Calu3 (cell line): ENCODE measurements around the gene MAPK8IP1. TPM values are rescaled to one million over a fixed set of nuclear protein-coding genes. Genes with fewer than 3 reads are reported as not detected.
A peak's percentile ranks its signal among the peaks of the same experiment; 100 is the strongest.

Experiments used
- BruUV-seq: library from RNA; stranded (reverse); fragments of 400-500 nt; replicated peaks from 2 replicates; lab custom pipeline; 2021; lab: Mats Ljungman, UMichigan
- CTCF ChIA-PET: fragments of 300-600 bp; sonication (Branson Sonifier 250); formaldehyde crosslinking; loops from one replicate; lab custom pipeline; 2022; ENCODE audit warnings: antibody characterized with exemption; lab: Charles Lee
- DNase-seq: peaks from one replicate; pipeline ENCODE4 v3.0.0; 2022
- H3K27ac Mint-ChIP-seq: one replicate; pipeline ENCODE4 v1.8.0; 2022; ENCODE audit warnings: mixed read lengths; ENCODE audit not compliant: unreplicated experiment
- H3K27me3 Mint-ChIP-seq: one replicate; pipeline ENCODE4 v1.8.0; 2022; ENCODE audit warnings: mixed read lengths; ENCODE audit not compliant: unreplicated experiment
- H3K36me3 Mint-ChIP-seq: one replicate; pipeline ENCODE4 v1.8.0; 2022; ENCODE audit warnings: mild to moderate bottlenecking, moderate library complexity, mixed read lengths; ENCODE audit not compliant: insufficient read depth, unreplicated experiment
- H3K4me1 Mint-ChIP-seq: one replicate; pipeline ENCODE4 v1.8.0; 2022; ENCODE audit warnings: mild to moderate bottlenecking, low read depth, mixed read lengths; ENCODE audit not compliant: unreplicated experiment
- H3K4me3 Mint-ChIP-seq: one replicate; pipeline ENCODE4 v1.8.0; 2022; ENCODE audit warnings: mild to moderate bottlenecking, low read depth, moderate library complexity, mixed read lengths; ENCODE audit not compliant: unreplicated experiment
- H3K9me3 Mint-ChIP-seq: one replicate; pipeline ENCODE4 v1.8.0; 2022; ENCODE audit warnings: low read depth, mixed read lengths; ENCODE audit not compliant: unreplicated experiment
- CTCF ChIP-seq: fragments of 200-600 bp; IDR thresholded peaks from one replicate; pipeline ENCODE4 v1.8.0; 2022; ENCODE audit warnings: antibody characterized with exemption; ENCODE audit not compliant: unreplicated experiment
- intact Hi-C: fragments of 100-400 bp; cut with micrococcal nuclease; formaldehyde crosslinking; loops from one replicate; pipeline ENCODE4 v1.10.0; 2022; ENCODE audit not compliant: unreplicated experiment
- total RNA-seq: library from RNA; stranded (reverse); gene quantifications from 2 replicates; pipeline ENCODE4 v1.2.3, GENCODE V29; 2022

MAPK8IP1 gene
- total RNA-seq, 1 experiment from 2014 or later, result 4.1 TPM

- H3K4me3 Mint-ChIP-seq, result peak overlapping the region; percentile 85
- peaks cover 22% of the 10 kb centered on the region for H3K4me1 Mint-ChIP-seq
- no peak overlapping the region for H3K27ac Mint-ChIP-seq
- TF ChIP-seq CTCF, result no peak
- no peaks in the 10 kb centered on the region for H3K27me3 Mint-ChIP-seq
- H3K36me3 Mint-ChIP-seq, result peaks cover 21% of the 10 kb centered on the region
- BruUV-seq, result no TSS peak
- H3K9me3 Mint-ChIP-seq, result no peaks in the 10 kb centered on the region
- CTCF ChIA-PET, result no interaction called here
- DNase-seq, result no peak
- intact Hi-C loops, result loop anchor here (5.0 kb wide), 1 partner anchor 41 kb away; the partner anchor contains the start of gene SLC35C1
These were observed 36.8 kb upstream of the MAPK8IP1 start for GRCh38 chr11:45848654-45849081.

GRCh38 chr11:45850446-45850845 lies 35.0 kb upstream of the MAPK8IP1 start:
- Mint-ChIP-seq H3K36me3 (peaks cover 18% of the 10 kb centered on the region), H3K27ac (no peak overlapping the region), H3K9me3 (no peaks in the 10 kb centered on the region), H3K27me3 (no peaks in the 10 kb centered on the region), H3K4me1 (peaks cover 15% of the 10 kb centered on the region), H3K4me3 (no peak overlapping the region)
- TF ChIP-seq CTCF, result no peak
- CTCF ChIA-PET, result no interaction called here
- intact Hi-C loops, result no loop called here
- no peak for DNase-seq
- no TSS peak for BruUV-seq

GRCh38 chr11:45851228-45851627 lies 34.2 kb upstream of the MAPK8IP1 start:
- Mint-ChIP-seq H3K36me3 (peaks cover 18% of the 10 kb centered on the region), H3K27ac (no peak overlapping the region), H3K4me3 (no peak overlapping the region), H3K4me1 (peaks cover 9% of the 10 kb centered on the region), H3K9me3 (no peaks in the 10 kb centered on the region), H3K27me3 (no peaks in the 10 kb centered on the region)
- DNase-seq, result no peak
- TF ChIP-seq CTCF, result no peak
- no TSS peak for BruUV-seq
- intact Hi-C loops, result no loop called here
- CTCF ChIA-PET, result interaction anchor here (0.7 kb wide), 1 partner anchor 8 kb away, joined by 3 read pairs; no protein-coding TSS in a partner anchor

- CTCF ChIA-PET, result no interaction called here
- peaks cover 9% of the 10 kb centered on the region for H3K4me1 Mint-ChIP-seq
- TF ChIP-seq CTCF, result no peak
- no peaks in the 10 kb centered on the region for H3K9me3 Mint-ChIP-seq
- intact Hi-C loops, result no loop called here
- DNase-seq, result no peak
- no TSS peak for BruUV-seq
- peaks cover 12% of the 10 kb centered on the region for H3K36me3 Mint-ChIP-seq
- H3K27ac Mint-ChIP-seq, result no peak overlapping the region
- no peak overlapping the region for H3K4me3 Mint-ChIP-seq
- H3K27me3 Mint-ChIP-seq, result no peaks in the 10 kb centered on the region
These were observed 33.3 kb upstream of the MAPK8IP1 start for GRCh38 chr11:45852018-45852711.
